IPS-18c (cell line): ENCODE data around the gene RANBP17.
"Not testable (repeated sequence)": the region's sequence is repeated elsewhere in the genome, so short reads cannot be mapped to it uniquely, and the experiment has no call there.

Experiments
- H3K4me3 ChIP-seq: 2 replicates; pipeline ENCODE4 v1.7.0; 2013; ENCODE audit warnings: low read depth, mild to moderate bottlenecking, low read length, moderate library complexity; ENCODE audit not compliant: insufficient read depth
- H3K9me3 ChIP-seq: one replicate; pipeline ENCODE4 v1.6.1; 2013; ENCODE audit warnings: mild to moderate bottlenecking, low read length, moderate library complexity; ENCODE audit not compliant: control insufficient read depth, insufficient read depth

Gene RANBP17

DNA sequence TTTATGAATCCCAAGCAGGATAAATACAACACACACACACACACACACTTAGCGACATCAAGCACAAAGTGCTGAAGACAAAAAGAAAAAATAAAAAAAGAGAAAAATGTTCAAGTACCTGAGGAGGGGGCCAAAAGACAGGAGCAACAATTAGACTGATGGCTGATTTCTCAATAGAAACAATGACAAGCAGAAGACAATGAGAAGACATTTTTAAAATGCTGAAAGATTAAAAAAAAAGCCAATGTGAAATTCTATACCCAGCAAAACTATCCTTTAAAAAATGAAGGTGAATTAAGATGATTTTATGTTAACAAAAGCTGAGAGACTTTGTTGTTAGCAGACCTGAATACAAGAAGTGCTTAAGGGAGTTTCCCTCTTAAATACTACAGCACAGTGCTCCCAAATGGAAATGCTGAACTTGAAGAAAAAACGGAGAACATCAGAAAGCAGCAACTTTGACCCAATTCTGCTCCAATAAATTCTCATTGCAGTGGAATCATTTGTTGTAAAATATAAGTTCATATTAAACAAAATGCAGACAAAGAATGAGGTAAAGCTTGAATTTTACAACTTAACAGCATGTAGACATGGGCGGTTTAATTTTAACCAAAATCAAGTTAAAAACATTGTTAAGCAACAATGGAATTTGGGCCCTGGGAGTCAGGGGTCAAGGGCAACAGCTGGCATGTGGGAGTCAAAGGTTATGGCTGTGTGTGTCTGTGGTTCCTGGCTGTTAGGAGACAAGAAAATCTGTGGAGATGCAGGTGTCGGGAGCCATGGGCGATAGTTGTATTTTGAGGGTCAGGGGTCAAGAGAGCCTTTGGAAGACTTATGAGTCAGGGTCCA is 776 bp upstream of the RANBP17 start:
- Histone ChIP-seq H3K9me3 (no peaks in the 10 kb centered on the region), H3K4me3 (peak overlapping the region; percentile 17; the same call in 1 of the 2 replicates)

DNA sequence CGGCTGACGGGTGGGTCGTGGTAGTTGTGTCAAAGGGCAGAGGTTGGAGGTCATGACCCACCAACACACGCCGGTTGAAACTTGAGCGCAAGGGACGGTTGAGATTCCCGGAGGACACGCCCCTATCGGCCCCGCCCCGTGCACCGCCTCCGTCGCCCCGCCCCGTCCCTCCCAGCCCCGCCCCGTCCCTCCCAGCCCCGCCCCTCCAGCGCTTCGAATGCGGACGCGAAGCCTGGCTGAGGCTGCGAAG is 226 bp upstream of the RANBP17 start:
- H3K4me3 ChIP-seq: peak overlapping the region; percentile 17; the same call in 1 of the 2 replicates
- no peaks in the 10 kb centered on the region for H3K9me3 ChIP-seq

DNA sequence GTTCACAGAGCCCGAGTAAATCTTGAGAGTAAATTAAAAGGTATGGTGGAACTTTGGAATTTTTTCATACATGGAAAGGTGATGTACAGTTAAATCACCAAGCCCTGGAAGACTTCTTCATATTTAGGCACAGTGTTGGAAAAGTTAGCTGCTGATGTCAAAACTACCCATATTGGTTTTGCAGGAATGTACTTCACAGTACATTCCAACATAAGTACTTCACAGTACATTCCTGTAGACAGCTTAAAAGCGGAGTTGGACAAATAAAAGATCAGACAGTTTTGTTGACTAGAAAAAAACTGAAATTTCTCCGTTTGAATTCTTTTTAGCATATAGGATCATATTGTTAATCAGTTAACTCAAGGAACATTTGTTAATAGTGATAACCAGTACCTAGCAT is 1.8 kb downstream of the RANBP17 start:
- H3K9me3 ChIP-seq: no peaks in the 10 kb centered on the region
- H3K4me3 ChIP-seq: no peak overlapping the region

GRCh38 chr5:170865622-170866021 is 3.8 kb downstream of the RANBP17 start:
- no peak overlapping the region for H3K4me3 ChIP-seq
- H3K9me3 ChIP-seq: no peaks in the 10 kb centered on the region

- Histone ChIP-seq H3K9me3 (no peaks in the 10 kb centered on the region), H3K4me3 (no peak overlapping the region)
Observed at GRCh38 chr5:170867825-170868224, 6.0 kb downstream of the RANBP17 start.

DNA sequence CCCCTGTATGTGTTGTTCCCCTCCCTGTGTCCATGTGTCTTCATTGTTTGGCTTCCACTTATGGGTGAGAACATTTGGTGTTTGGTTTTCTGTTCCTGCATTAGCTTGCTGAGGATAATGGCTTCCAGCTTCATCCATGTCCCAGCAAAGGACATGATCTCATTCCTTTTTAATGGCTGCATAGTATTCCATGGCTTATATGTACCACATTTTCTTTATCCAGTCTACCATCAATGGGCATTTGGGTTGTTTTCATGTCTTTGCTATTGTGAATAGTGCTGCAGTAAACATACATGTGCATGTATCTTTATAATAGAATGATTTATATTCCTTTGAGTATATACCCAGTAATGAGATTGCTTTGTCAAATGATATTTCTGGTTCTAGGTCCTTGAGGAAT is 8.6 kb downstream of the RANBP17 start:
- H3K4me3 ChIP-seq, H3K9me3 ChIP-seq: not testable (repeated sequence)

DNA sequence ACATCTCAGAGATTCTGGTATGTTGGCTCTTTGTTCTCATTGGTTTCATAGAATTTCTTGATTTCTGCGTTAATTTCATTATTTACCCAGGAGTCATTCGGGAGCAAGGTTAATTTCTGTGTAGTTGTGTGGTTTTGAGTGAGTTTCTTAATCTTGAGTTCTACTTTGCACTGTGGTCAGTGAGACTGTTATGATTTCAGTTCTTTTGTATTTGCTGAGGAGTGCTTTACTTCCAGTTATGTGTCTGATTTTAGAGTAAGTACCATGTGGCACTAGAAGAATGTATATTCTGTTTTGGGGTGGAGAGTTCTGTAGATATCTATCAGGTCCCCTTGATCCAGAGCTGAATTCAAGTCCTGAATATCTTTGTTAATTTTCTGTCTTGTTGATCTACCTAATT is 12.2 kb downstream of the RANBP17 start:
- no peaks in the 10 kb centered on the region for H3K9me3 ChIP-seq

GRCh38 chr5:170875811-170876210 is 14.0 kb downstream of the RANBP17 start:
- H3K4me3 ChIP-seq: no peak overlapping the region
- no peaks in the 10 kb centered on the region for H3K9me3 ChIP-seq

More for the DNA sequence above, 12.2 kb downstream of the RANBP17 start:
- no peak overlapping the region for H3K4me3 ChIP-seq

- Histone ChIP-seq H3K4me3 (no peak overlapping the region), H3K9me3 (no peaks in the 10 kb centered on the region)
Observed at GRCh38 chr5:170880084-170880483, 18.3 kb downstream of the RANBP17 start.

DNA sequence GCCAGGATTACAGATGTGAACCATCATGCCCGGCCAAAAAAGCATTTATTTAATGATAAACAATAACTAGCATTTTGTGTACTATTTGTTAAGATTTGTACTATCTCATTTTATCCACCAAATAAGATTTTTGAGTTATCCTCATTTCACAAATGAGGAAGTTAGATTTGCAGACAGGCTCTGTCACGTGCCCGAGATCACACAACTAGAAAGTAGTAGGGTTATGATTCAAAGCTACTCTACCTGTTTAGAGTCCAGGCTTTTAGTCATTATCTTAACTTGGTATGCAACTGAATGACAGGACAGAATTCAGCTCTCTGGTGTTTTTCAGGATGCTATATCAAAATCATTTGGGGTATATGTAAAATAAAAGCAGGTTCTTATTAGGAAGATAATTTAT is 20.5 kb downstream of the RANBP17 start:
- Histone ChIP-seq H3K9me3 (no peaks in the 10 kb centered on the region), H3K4me3 (no peak overlapping the region)

GRCh38 chr5:170885256-170885655 is 23.4 kb downstream of the RANBP17 start:
- Histone ChIP-seq H3K9me3 (no peaks in the 10 kb centered on the region), H3K4me3 (no peak overlapping the region)

- H3K4me3 ChIP-seq: no peak overlapping the region
- H3K9me3 ChIP-seq: no peaks in the 10 kb centered on the region
Observed at GRCh38 chr5:170885809-170886208, 24.0 kb downstream of the RANBP17 start.

- Histone ChIP-seq H3K4me3 (no peak overlapping the region), H3K9me3 (no peaks in the 10 kb centered on the region)
Observed at GRCh38 chr5:170886210-170886894, 24.5 kb downstream of the RANBP17 start.

DNA sequence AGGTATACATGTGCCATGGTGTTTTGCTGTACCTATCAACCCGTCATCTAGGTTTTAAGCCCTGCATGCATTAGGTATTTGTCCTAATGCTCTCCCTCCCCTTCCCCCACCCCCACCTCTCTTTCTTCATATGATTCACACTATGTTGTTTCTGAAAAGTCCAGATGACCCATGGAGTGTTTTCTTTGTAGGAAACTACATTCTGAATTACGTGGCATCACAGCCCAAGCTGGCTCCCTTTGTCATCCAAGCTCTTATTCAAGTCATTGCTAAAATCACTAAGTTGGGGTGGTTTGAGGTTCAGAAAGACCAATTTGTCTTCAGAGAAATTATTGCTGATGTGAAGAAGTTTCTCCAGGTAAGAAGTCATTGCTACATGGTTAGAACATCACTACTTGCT is 30.4 kb downstream of the RANBP17 start:
- no peak overlapping the region for H3K4me3 ChIP-seq
- no peaks in the 10 kb centered on the region for H3K9me3 ChIP-seq

DNA sequence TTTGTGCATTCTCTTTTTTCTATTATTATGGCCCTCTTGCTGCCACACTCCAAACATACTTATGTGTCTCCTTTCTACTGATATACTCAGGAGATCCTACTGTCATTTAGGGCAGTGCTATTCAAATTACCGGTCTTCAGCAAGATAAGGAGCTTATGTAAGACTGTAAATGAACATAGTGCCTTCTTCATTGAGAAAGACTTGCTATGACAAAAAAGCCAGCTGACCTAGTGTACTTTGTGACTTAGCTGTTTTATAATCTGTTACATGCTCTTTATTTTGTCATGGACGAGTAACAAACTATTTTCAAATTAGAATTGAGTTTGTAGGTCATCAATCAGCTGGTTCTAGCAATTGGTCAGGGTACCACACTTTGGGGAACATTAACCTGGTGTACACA is 32.8 kb downstream of the RANBP17 start:
- H3K4me3 ChIP-seq: no peak overlapping the region
- no peaks in the 10 kb centered on the region for H3K9me3 ChIP-seq

- Histone ChIP-seq H3K4me3 (no peak overlapping the region), H3K9me3 (no peaks in the 10 kb centered on the region)
Observed at GRCh38 chr5:170896779-170897178, 35.0 kb downstream of the RANBP17 start.

GRCh38 chr5:170903075-170903474 is 41.3 kb downstream of the RANBP17 start:
- H3K9me3 ChIP-seq: peaks cover 2% of the 10 kb centered on the region
- no peak overlapping the region for H3K4me3 ChIP-seq

DNA sequence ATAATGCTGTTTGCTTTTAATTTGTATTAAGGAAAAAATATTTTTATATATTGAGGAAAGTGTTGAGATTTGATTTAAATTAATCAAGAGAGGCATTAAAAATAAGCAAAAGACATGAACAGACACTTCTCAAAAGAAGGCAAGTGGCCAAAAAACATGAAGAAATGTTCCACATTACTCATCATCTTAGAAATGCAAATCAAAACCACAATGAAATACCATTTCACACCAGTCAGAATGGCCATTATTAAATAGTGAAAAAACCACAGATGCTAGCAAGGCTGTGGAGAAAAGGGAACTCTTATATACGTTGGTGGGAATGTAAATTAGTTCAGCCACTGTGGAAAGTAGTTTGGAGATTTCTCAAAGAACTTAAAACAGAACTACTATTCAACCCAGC is 45.9 kb downstream of the RANBP17 start:
- no peaks in the 10 kb centered on the region for H3K9me3 ChIP-seq
- H3K4me3 ChIP-seq: no peak overlapping the region

GRCh38 chr5:170913573-170913972 is 51.8 kb downstream of the RANBP17 start:
- H3K9me3 ChIP-seq: no peaks in the 10 kb centered on the region
- no peak overlapping the region for H3K4me3 ChIP-seq
